ENCODE data around the gene DNAJC27.

DNA sequence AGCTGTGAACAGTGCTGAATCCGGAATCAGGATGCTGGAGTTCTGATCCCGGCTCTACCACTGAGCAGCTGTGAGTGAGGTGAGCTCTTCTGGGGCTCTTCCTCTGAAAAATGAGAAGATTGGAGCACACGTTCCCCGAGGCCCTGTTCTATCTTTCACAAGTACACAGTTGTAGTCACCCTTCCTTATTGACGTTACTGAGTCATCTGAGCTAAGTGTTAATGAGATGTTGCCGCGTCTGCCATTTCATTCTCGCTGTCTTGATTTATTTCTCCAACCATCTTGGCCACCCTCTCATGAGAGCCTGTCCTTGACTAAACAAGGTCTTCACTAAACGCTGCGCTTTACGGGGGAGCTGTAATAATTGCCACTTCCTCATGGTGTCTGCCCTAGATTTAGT lies 38.2 kb upstream of the DNAJC27 start:
- TF ChIP-seq CTCF (IDR thresholded peaks at IDR 0.05) (no peak), POLR2A (IDR thresholded peaks at IDR 0.05) (no peak)
